Measurements from ENCODE around the gene HOXC12. TPM values are rescaled to one million over a fixed set of nuclear protein-coding genes. Genes with fewer than 3 reads are reported as not detected.

The HOXC12 gene
- polyA plus RNA-seq, 12 donors: 0.08 TPM; not detected in 11

DNA sequence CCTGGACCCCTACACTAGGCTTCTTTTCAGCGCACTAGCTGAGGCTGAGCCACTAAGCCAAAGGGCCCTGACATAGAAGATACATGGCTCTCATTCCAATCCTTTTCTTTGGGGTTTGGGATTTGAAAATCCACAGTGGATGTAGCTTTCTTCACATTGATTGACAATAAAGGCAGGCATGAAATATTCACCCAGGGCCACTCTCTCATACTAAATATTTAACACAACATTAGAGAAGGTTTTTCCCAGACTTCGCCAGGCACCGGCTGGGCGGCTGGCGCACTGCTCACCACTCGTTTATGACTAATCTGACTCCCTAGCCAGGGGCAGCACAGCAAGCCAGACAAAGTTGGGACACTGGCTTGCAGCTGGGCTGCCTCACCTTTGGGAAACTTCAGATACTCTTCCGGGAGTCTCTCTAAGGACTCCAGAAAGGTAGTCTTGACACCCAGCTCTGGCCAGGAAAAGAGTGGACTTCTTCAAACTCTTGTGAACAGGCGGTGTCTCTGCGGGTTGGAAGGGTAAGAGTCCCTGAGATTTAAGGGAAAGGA lies 17.5 kb downstream of the HOXC12 start:
- DNase-seq: no peak

DNA sequence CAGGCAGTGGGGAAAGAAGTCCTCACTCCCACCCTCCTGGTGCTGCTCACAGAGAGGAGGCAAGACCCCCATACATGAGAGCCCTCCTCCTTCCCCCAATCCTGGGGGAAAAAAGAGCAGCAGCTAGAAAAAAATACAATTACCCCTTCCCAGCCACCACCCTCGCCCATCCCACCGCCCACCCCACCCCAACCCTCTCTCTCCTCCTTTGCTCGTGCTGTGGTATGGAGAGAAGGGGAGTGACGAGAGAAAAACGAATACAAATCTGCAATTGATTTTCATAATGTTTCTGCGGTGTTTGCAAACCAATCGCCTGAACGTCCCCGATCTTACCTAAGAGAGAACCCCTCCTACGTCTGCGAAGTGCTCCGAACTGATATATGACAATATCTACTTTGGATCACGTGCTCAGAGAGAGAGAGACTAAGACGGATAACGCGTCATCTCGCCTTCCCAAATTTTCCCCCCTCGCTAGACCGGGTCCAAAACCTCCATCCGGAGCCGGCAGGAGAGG lies 18.1 kb downstream of the HOXC12 start, which contains the start of gene HOXC11:
Gene HOXC11, plus strand, starts transcription at position 405 of the 514 bp plus-strand sequence. CDS start 116 bp downstream, outside the sequence.
- DNase-seq: no peak

GRCh38 chr12:53973236-53974042 lies 18.7 kb downstream of the HOXC12 start:
- DNase-seq: no peak

GRCh38 chr12:53974084-53975063 lies 19.7 kb downstream of the HOXC12 start, which contains the start of gene HOTAIR:
HOTAIR (minus strand) TSS chr12:53974954.
- DNase-seq: no peak

DNA sequence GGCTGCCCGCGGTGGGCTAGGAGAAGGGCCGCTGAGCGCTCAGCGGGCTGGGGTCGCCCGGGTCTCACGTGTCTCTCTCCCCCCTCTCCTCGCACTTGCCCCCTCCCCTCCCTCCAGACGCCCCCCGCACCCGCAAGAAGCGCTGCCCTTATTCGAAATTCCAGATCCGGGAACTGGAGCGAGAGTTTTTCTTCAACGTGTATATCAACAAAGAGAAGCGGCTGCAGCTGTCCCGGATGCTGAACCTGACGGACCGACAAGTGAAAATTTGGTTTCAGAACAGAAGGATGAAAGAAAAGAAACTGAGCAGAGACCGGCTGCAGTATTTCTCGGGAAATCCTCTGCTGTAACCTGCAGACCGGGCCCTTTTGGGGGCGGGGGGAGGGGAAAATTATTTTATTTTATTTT lies 20.4 kb downstream of the HOXC12 start:
- no peak for DNase-seq

DNA sequence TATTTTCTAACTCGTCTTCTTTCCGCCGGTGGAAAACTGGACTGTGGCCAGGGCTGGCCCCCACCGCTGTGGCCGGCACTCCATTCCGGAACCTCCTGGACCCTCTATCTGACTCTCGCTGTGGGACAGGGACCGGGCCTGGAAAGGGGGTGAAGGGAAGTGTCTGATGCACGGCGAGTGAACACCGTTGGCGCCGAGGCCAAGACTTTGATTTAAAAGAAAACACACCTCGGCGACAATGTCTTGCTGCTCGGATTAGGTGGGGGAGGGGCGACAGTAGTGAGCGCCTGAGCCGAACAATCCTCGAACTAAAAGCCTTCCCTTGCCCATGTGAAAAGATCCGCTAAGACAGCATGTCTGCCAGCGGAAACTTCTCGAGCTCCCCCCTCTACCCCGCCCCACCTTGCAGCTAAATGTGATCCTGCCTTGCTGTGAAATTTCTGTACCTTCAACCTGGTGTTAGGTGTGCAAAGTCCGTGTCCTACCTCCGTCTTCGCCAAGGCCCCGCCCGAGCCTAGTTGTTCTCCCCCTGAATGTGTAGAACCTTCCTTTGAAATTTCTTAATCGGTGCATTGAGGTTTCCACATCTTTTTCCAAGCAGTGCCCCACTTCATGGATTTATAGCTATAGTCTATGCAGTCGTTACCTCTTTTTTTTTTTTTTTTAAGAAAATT lies 20.9 kb downstream of the HOXC12 start:
- no peak for DNase-seq

GRCh38 chr12:53976172-53976822 lies 21.6 kb downstream of the HOXC12 start:
- DNase-seq: no peak

DNA sequence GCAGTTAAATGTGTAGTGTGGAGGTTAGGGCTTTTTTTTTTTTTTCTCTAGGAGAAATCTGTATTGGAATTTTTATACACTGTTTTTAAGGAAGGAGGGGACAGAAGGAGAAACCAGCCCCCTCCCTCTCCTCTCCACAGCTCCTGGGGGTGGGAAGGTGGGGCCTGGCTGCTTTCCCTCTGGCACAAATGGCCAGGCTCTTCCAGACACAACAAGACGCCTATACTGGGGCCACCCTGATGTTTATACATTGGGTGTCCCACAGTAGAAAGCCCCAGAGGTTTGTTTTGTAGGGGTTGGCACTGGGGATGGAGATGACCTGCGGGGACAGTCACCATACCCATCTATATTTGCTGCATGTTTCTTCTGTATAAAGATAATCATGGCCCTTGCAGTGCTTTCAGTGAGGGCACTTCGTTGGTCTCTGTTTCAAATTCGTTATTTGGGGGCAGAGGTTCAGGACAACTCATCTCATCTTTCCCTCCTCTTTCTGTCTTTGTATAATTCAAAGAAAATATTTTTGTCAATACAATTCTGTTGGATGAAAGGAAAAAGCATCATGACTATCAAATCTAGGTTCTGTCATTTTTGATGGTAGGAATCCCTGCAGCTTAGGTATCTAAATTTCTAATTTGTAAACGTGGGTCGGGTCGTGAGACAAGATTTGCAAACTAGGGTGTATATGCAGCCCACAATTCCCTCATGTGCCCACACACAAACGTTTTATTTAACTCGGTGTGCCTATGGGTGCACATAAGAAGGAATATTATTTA lies 22.3 kb downstream of the HOXC12 start:
- DNase-seq: no peak

- no peak for DNase-seq
Measured at GRCh38 chr12:53977596-53978445, 23.1 kb downstream of the HOXC12 start.

GRCh38 chr12:53978477-53979356 lies 24.0 kb downstream of the HOXC12 start:
- no peak for DNase-seq

DNA sequence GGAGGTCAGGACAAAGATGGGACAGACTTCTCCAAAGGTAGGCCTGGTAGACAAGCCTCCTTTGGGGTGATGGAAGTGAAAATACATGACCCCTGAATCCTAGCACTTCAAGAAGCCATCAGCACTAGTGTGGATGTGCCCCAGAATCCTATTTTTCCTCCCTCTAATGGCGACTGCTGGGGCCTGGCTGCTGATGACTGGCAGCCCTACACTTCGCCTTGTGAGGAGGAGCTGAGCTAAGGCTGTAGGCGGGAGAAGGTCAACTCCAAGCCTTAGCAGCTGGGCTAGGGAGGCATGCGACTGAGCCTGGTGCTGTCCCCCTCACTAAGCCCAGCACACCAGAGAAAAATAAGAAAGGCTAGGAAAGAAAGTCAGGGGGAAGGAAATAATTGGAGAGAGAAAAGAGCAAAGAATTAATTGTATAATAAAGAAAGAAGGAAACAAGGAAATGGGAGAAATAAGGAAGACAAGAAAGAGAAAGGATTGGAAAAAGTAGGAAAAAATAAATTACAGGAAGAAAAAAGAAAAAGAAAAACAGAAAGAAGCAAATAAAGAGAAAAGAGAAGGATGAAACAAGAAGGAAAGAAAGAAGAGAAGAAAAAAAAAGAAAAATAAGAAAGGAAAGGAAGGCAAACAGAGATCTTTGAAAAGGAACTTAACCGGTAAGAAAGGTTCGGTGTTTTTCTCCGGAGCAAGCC lies 25.6 kb downstream of the HOXC12 start:
- no peak for DNase-seq

- no peak for DNase-seq
Measured at GRCh38 chr12:53980802-53981496, 26.2 kb downstream of the HOXC12 start.

DNA sequence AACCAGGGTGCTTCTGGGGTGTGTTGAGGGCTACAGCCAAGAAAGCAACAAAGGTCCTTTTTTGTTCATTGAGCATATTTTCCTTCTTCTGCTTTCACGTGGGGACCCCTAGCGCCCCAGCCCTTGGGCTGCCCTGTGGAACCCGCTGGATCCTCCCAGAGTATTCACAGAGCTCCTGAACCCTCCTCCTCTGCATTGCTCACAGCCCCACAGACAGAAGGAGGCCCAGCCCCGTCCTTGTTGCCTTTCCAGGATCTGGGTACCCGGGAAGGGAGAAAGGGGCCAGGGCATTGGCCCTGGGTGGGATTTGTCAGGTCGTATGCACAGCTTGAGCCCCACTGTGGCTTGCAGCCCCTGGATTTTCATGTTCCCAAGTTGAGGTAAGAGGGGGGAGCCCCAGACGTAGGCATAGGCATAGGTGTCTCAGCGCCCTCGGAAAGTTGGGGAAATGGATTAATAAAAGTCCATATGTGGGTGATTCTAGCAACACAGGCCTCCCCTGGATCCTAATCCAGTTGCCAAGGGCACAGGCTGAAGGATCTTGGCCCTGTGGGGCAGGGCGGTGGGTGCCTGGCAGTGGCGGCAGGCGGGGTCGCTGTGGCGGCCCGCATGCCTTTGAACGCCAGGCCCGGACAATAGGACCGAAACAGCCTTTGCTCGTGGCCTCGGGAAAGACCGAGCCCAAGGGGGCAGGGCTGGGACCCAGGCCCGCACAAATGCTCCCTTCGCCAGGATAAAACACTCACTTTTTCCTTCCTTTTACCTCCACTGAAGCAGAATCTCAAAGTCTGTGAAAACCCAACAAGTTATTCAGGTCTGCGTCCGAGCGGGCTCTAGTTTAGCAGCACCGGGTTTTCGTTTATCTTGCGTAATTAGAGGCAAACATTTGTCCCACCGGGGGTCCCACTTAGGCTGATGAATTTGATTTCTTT lies 27.2 kb downstream of the HOXC12 start:
- DNase-seq: no peak

GRCh38 chr12:53982648-53983567 lies 28.2 kb downstream of the HOXC12 start:
- no peak for DNase-seq

Measured in muscle of arm (tissue), 12 donors.